HG03432 (cell line): ENCODE results near the gene CACNA1H.

ENCODE experiments used
- ATAC-seq: cut with Tn5 transposase; IDR thresholded peaks from one replicate; pipeline ENCODE4 v1.9.1; 2021; ENCODE audit warnings: mild to moderate bottlenecking, moderate library complexity; ENCODE audit not compliant: unreplicated experiment

The CACNA1H gene

DNA sequence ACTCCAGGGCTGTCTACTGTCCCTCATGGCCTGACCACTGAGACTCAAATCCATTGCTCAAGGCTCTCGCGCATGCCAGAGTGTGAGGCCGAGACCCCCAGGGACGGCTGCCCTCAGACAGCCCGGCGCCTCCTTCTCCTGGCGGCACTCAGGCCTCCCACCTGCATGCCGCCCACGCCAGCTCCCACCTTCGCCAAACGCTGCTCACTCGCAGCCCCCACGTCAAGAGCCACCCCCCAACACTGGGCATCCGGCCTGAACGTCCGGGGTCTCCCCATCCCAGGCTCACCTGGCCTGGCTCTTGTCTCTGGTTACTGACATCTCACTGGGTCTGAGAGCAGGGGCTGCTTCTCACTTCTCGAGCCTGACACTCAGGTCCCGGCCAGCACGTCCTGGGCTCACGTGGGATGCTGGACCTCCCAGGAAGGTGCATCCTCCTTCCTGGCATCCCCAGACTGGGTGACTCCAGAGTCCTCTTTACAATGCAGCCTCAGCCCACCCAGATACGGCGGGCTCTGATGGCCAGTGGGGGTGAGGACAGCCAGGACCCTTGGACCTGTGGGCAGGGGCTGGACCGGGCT, 12.2 kb upstream of the CACNA1H start:
- ATAC-seq, result no peak

DNA sequence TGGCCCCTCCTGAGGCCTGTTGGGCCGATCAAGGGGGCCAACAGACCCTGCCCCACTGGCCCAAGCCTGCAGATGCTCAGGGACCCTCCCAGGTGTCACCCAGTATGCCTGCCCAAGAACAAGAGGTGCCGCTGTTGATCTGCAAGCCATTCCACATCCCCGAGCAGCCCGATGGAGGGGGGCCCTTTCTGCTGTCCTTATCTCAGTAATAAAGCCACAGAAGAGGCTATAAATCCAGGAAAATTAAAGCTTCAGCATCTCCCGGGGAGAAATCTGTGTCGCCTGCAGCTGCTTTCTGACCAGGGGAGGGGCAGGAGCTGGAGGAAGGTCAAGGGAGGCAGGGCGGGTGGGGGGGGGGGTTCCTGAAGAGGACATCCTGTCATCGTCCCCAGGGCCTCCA, 11.7 kb upstream of the CACNA1H start:
- ATAC-seq, result no peak

DNA sequence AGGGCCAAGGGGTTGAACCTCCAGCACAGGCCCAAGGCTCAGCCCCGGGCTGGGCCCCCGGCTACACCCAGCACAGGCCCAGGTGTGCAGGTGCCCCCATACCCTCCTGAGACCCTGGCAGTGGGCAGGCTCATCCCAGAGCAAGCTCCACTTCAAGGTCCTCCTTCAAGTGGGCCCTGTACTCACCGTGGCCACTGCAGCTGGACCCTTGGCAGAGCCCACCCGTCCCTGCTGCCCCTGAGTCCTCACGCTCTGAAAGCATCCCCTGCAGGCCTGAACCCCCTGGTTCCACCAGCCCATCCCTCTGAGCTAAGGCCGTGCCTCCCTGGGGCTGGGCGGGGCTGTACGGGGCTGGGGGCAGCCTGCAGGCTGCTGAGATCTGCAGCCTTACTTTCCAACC, 11.2 kb upstream of the CACNA1H start:
- ATAC-seq, result no peak

DNA sequence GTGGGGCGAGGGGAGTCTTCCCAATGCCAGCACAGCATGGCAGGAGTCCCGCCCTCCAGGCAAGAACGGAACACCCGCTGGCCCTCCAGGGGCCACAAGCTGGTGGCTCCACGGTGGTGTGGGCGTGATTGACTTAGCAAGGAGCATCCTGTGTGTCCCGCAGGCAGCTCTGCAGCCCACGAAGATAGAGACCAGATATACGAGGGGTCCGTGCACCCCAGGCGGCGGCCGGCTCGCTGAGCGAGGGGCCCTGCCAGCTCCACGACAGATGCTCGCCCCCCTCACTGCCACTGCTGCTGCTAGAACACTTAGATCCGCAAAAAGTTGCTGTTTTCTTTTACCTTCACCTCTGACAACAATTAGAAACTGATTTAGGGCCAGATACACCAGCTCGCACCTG, 10.0 kb upstream of the CACNA1H start:
- ATAC-seq, result no peak

DNA sequence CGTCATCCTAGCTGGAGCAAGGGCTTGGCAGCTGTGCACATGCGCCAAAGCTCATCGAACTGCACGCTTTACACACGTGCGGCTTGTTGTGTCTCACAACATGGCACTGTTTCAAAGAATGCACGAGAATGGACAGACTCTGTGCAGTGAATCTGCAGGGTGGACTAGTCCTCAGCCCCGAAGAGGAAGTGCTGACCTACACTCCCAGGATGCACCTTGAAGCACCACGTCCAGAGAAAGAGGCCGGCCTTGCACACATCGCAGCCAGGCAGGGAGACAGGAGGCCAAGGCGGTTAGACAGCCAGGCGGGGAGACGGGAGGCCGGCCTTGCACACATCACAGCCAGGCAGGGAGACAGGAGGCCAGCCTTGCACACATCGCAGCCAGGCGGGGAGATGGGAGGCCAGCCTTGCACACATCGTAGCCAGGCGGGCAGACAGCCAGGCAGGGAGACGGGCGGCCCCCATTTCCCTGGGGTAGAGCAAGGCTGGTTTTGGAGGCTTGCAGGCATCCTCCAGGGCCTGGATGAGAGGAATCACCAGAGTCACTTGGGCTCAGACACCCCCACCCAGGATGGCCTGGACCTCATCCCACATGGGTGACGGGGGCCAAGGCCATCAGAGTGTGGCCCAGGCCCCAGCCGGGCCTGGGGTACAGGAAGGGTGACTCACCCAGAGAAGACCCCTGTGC, 9.0 kb upstream of the CACNA1H start:
- ATAC-seq, result no peak

DNA sequence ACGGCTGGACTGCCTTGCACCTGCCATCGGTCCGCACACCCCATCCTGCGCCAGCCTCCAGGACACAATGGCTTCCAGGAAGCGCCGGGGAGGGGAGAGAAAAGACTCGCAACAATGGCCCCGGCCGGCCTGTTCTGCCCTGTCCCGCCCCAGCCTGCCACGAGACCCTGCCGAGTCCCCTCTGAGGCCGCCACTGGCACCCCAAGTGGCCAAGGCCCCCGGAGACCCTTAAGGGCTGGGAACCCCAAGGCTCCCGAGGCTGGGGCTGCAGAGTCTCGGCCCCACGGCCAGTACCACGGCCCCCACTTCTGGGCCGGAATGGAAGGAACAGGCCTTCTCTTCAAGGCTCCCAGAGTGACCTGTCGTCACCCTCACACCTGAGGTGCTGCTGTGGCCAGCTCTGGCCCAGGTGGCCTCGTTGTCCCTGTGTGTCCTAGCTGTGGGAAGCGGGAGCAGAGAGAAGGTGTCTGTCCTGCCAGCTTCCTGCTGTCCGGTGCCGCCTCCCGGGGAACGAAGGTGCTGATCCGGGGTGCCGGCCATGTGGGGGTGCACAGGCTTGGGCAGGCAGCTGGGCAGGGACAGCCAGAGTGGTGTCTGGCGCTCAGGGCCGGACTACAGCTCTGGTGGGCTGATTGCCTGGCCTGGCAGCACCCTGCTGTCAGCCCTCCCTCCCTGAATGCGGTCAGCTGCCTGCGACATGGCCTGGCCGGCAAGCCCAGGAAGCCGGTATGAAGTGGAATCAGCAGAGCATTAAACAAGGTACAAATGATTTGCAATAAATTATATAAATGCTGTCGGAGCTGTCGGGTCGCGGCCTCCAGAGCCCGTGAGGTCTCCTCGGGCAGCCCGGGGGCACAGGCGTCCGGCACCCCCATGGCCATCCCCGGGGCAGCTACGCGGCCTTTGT, 8.2 kb upstream of the CACNA1H start:
- no peak for ATAC-seq

DNA sequence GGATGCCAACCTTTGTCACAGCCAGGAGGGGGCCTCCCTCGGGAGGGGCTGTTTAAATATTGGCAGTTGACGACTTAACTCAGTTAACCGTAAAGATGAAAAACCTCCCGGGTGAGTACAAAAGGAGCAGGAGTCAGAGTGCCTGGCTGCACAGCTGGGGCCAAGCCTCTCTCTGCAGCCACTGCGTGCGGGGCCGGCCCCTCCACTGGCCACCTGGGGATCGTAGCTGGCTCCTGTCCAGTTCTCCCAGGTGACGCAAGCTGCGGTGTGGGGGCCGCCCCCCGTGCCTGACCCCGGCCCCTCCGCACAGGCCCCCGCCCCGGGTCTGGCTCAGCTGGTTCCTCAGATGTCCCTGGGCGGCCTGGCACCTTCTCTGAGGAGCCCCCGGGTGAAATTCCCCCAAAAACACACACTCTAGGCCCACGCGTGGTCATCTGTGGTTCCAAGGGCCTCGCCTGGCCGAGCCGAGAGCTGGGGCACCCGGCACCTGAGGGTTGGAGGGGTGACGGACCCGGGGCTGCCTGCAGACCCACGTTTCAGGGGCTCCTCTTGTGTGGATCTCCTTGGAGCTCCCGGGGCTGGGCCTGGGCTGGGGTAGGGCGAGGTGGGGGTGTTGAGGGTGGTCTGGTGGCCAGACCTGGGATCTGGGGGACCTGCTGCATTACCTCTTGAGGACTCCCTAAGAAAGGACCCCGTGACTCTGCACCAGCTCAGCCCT, 7.4 kb upstream of the CACNA1H start:
- ATAC-seq, result no peak

DNA sequence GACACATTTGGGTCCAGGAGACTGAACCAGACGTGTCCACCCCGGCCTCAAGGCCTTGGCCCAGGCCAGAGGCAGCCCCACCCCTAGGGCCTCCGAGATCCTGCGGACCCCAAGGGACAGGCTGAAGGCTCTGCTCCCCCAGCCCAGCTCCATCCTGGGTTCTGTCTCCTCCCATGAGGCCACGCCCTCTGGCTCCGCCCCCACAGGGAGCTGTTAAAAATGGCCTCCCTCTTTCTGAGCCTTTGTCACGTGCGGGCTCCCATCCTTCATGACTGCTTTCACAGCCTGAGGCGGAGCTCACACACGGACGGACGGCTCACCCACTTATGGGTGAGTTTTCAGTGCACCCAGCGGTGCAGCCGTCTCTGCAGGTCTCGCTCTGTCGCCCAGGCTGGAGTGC, 6.5 kb upstream of the CACNA1H start:
- no peak for ATAC-seq

DNA sequence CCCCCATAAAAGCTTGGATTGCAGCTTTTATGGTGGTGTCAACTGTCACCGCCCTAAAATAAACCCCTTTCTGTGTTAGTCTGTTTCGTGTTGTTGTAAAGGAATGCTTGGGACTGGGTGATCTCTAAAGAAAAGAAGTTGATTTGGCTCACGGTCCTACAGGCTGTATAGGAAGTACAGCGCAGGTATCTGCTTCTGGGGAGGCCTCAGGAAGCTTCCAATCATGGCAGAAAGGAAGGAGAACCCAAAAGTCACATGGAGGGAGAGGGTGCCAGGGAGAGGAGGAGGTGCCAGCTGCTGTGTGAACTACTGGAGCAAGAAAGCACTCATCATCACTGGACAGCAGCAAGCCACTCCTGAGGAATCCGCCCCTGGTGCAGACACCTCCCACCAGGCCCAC, 5.9 kb upstream of the CACNA1H start:
- no peak for ATAC-seq

DNA sequence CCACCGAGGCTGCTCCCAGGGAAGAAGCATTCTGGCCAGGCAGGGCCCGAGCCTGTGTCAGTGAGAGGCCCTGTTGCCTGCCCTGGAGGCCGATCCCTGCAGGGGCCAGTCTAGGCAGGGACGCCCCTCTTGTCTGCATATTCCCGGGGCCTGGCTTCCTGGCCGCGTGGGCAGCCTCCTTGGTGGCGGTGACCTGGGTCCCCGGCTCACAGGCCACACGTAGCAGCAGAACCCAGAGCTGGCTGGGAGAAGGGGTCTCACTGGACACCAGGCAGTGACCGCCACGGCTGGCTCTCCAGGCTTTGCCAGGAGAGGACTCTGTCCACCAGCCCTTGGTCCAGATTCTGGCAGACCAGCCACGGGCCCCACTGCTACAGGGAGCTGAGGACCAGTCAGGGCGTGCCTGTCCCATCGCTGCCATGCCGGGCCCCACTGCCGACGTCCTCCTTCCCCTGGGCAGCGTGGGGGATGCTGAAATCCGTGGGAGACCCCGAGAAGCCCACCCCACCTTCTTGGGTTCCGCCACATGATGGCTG, 3.7 kb upstream of the CACNA1H start:
- no peak for ATAC-seq

DNA sequence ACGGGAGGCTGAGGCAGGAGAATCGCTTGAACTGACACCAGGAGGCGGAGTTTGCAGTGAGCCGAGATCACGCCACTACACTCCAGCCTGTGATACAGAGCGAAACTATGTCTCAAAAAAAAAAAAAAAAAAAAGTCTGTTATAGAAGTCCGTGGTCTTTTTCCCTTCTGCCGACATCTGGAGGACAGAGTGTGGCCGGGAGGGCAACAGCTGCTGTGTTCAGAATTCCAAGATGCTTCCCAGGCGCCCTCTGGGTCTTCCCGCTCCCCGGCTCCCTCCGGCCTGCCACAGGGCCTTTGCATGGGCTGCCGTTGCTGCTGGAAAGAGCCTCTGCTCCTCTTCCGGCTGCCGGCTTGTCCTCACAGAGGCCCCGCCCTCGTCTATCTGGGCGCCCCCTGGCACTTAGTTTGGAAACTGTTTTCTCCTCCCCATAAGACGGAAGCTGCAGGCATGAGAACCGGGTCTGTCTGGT, 2.4 kb upstream of the CACNA1H start:
- ATAC-seq, result no peak

DNA sequence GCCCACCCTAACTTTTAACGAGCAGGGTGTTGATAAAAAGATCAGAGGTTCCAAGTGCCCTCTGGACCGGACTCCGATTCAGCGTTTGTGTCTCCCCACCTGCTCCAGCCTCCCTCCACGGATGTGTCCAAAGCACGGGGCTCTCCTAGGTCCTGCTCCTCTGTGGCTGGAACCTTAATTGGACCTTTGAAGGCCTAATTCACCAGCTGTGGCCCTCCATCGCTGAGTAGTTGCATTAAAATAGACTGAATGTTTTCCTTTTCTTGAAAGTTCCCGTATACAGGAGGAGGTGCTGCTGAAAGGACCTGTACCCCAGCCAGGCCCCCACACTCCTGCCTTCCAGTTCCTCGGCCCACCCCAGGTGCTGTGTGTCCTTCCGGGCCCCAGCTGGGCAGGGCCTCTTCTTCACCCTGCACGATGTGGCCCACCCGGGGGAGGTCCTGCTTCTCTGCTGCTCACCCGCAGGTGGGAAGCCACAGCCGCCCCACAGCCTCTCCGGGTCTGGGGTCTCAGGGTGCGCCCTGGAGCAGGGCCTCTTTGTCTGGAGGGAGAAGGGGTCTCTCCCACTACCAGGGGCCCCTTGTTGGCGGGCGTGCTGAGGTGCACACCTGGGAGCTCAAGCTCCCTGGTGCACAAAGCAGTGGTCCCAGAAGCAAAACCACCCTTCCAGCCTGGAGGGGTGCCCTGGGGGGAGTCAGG, 1.3 kb upstream of the CACNA1H start:
- ATAC-seq, result no peak

DNA sequence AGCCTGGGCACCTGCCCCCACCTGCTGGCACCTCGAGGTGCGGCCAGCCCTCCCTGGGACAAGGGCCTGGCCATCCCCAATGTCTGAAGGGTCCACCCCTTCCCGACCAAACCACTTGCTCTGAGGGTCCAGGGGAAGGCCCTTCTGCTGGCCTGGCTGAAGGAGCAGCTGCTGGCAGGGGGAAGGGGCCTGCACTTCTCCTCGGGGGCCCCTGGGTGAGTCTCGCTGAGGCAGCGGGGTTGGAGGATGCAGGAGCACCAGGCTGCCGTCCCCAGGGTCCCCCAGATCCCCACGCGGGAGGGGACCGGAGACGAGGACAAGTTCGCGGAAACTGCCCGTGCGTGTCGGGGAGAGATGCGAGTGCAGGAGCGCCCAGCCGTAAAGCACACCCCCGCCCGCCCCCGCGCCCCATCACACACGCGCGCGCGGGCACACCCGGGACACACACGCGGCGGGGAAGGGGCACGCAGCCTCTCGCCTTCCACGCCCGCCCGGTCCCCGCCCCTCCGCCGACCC, 725 bp upstream of the CACNA1H start:
- no peak for ATAC-seq

DNA sequence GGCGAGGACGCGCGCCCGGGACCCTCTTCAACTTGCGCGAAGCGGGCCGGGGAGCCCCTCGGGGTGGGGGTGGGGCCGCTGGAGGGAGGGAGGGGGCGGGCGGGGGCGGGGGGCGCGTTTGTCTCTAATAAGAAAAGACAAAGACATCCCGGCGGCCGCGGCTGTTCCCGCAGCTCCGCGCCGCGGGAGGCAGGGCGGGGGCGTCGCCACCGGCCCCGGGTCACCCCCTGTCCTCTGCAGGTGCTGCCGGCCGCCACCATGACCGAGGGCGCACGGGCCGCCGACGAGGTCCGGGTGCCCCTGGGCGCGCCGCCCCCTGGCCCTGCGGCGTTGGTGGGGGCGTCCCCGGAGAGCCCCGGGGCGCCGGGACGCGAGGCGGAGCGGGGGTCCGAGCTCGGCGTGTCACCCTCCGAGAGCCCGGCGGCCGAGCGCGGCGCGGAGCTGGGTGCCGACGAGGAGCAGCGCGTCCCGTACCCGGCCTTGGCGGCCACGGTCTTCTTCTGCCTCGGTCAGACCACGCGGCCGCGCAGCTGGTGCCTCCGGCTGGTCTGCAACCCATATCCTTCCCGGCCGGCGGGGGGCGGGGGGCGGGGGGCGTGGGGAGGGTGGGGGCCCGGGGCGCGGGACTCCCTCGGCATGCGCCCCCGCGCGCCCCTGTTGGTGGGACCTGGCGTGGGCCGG, 714 bp downstream of the CACNA1H start:
- no peak for ATAC-seq

DNA sequence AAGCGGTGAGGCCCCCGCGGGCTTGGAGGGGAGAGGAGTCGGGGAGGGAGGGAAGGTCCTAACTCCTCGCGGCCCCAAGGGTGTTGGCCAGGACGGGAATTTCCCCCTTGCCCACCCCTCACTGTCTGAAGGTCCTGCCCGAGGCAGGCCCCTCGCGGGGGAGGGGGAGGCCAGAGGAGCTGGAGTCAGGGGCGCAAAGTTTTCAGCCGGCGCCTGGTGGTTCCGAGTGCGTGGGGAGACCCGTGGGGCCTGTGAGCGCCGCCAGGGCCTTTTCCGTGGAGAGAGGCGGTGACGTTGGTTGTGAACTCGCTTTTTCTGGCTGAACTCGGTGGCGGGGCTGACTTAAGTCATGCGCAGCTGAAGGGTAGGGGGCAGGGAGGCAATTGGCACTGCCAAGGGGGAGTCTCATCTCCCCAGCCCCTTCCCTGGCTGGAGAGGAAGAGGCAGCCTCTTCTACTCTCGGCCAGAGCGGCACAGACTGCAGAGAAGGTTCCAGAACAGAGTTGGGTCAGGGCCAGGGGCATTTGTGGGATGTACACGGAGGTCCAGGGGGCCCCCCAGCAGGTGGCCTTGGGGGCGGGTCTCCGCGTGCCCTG, 1.5 kb downstream of the CACNA1H start:
- no peak for ATAC-seq

DNA sequence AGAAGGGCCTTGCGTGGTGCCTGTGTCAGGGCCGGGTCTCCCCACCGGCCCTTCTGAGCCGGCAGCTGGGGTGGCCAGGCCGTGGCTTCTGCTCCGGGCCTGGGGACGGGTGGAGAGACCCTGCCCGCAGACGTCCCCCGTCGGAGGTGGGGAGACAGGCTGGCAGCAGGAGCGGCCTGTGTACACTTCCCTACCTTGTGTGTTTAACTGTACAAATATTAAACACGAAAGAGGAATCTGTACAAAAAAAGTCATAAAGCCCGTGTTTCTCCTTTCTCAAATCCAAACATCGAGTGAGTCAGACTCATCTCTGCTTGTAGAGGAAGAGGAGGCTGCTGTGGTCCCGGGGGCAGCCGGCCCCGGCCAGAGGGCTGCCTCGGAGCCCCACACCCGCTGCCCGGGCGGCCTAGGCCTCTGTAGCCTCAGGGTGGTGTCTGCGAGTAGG, 2.0 kb downstream of the CACNA1H start:
- no peak for ATAC-seq

DNA sequence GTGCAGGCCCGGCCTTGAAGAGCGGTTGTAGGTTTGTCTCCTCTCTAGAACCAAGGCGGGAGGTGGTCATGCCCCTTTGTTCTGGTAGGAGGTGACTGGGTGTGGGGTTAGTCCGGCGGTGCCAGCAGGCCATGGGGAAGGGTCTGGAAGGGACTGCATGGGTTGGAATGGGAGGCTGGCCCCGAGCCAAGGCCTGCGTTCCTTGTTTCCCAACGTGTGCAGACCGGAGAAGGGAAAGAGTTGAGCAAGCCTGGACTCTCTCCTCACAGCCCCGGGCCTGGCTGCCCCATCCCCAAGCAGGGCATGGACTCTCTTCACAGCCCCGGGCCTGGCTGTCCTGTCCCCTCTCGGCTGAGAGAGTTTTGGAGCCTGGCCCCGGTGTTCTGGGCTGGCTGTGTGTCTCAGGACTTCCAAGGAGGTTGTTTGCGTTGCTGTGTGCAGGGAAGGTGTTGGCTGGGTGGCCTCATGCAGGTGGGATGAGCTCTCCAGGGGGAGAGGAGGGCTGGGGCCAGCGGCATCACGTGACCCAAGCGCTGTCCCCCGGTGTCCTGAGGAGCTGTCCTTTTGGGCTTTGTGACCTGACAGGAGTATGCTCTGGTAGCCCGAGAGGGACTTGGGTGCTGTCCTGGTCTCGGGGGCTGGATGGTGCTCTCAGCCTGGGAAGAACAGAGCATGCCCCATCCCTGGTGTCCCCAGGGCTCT, 2.6 kb downstream of the CACNA1H start:
- ATAC-seq, result no peak
